Vagina (tissue), 2 donors: ENCODE results near the gene PM20D2. TPM values are rescaled to one million over a fixed set of nuclear protein-coding genes. Genes with fewer than 3 reads are reported as not detected.

ENCODE experiments used
- DNase-seq, 2 donors: peaks; one replicate each; pipeline ENCODE4 v3.0.0-alpha.2; 2017; ENCODE audit errors: extremely low spot score in 2 of 2
- H3K27ac ChIP-seq: fragments of 200-600 bp; sonication (generic); one replicate; pipeline ENCODE4 v1.5.1; 2019
- H3K27me3 ChIP-seq: fragments of 200-600 bp; sonication (generic); one replicate; pipeline ENCODE4 v1.5.1; 2019
- H3K36me3 ChIP-seq, 2 donors: fragments of 200-600 bp; sonication (generic); one replicate each; pipeline ENCODE4 v1.5.1; 2017 to 2019
- H3K4me1 ChIP-seq: fragments of 200-600 bp; sonication (generic); one replicate; pipeline ENCODE4 v1.5.1; 2019
- H3K4me3 ChIP-seq, 2 donors: fragments of 200-600 bp; sonication (generic); 1 replicate in 1 of 2; 2 replicates in 1 of 2; pipeline ENCODE4 v1.5.1; 2016 to 2019
- H3K9me3 ChIP-seq: fragments of 200-600 bp; sonication (generic); one replicate; pipeline ENCODE4 v1.5.1; 2019
- POLR2A ChIP-seq, 2 donors: fragments of 450-650 bp; IDR thresholded peaks; one replicate each; pipeline ENCODE4 v1.6.1; 2017; ENCODE audit warnings: antibody characterized with exemption in 2 of 2, mild to moderate bottlenecking in 2 of 2, moderate library complexity in 2 of 2
- POLR2AphosphoS5 ChIP-seq, 2 donors: sonication (generic); formaldehyde crosslinking; IDR thresholded peaks; one replicate each; pipeline ENCODE4 v1.9.0; 2017; ENCODE audit warnings: antibody characterized with exemption in 2 of 2, mild to moderate bottlenecking in 2 of 2, low read depth in 1 of 2; ENCODE audit not compliant: insufficient read depth in 1 of 2
- intact Hi-C: fragments of 100-400 bp; cut with DNase I; formaldehyde crosslinking; loops from one replicate; pipeline ENCODE4 v1.15.1; 2023
- total RNA-seq: library from RNA; depleted of rRNA; stranded (reverse); fragments of >200 nt; gene quantifications from one replicate; pipeline ENCODE4 v1.2.3, GENCODE V29; 2016
- TF ChIP-seq, protein P1 (sequence below), 3 experiments: fragments of 450-650 bp in 2 of 3; fragments of 200-600 bp in 1 of 3; sonication (generic) in 1 of 3; IDR thresholded peaks; one replicate each; pipeline ENCODE4 v1.5.1; 2017 to 2019; ENCODE audit warnings: antibody characterized with exemption in 3 of 3, mild to moderate bottlenecking in 2 of 3, moderate library complexity in 2 of 3

PM20D2 gene
- total RNA-seq, 1 donor from 2014 or later: 14.0 TPM

DNA sequence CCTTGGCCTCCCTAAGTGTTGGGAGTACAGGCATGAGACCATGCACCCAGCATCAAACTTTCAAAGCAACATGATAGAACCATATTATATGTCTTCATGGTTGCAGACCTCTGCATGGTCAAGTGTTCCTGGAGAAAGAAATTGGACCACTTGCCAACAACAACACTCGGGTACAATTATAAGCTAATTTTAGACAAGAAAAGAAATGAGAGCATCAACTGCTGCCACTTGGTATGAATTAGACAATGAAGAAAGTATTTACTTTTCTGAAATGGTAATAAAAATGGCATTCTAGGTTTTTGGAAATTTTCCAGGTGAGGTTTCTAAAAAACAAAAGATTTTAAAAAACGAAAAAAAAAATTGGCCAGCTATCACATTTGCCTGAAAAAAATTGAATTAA lies 7.7 kb upstream of the PM20D2 start:
- TF ChIP-seq, protein P1, sequence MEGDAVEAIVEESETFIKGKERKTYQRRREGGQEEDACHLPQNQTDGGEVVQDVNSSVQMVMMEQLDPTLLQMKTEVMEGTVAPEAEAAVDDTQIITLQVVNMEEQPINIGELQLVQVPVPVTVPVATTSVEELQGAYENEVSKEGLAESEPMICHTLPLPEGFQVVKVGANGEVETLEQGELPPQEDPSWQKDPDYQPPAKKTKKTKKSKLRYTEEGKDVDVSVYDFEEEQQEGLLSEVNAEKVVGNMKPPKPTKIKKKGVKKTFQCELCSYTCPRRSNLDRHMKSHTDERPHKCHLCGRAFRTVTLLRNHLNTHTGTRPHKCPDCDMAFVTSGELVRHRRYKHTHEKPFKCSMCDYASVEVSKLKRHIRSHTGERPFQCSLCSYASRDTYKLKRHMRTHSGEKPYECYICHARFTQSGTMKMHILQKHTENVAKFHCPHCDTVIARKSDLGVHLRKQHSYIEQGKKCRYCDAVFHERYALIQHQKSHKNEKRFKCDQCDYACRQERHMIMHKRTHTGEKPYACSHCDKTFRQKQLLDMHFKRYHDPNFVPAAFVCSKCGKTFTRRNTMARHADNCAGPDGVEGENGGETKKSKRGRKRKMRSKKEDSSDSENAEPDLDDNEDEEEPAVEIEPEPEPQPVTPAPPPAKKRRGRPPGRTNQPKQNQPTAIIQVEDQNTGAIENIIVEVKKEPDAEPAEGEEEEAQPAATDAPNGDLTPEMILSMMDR (IDR thresholded peaks at IDR 0.05): no peak
- no peak for TF ChIP-seq POLR2A (IDR thresholded peaks at IDR 0.05)
- TF ChIP-seq POLR2AphosphoS5 (IDR thresholded peaks at IDR 0.05; ENCODE audit: insufficient read depth in 1 of 2, low read depth in 1 of 2): no peak
- H3K4me3 ChIP-seq: no peak overlapping the region
- no peaks in the 10 kb centered on the region for H3K9me3 ChIP-seq
- no peaks in the 10 kb centered on the region for H3K27me3 ChIP-seq
- no peaks in the 10 kb centered on the region for H3K4me1 ChIP-seq
- intact Hi-C loops: no loop called here
- no peaks in the 10 kb centered on the region for H3K36me3 ChIP-seq
- DNase-seq: no peak
- no peak overlapping the region for H3K27ac ChIP-seq

- TF ChIP-seq, protein P1 (IDR thresholded peaks at IDR 0.05): no peak
- TF ChIP-seq POLR2A (IDR thresholded peaks at IDR 0.05) (no peak), POLR2AphosphoS5 (IDR thresholded peaks at IDR 0.05; ENCODE audit: insufficient read depth in 1 of 2, low read depth in 1 of 2) (no peak)
- Histone ChIP-seq H3K27ac (no peak overlapping the region), H3K4me3 (no peak overlapping the region), H3K27me3 (no peaks in the 10 kb centered on the region), H3K4me1 (peaks cover 5% of the 10 kb centered on the region), H3K9me3 (no peaks in the 10 kb centered on the region), H3K36me3 (no peaks in the 10 kb centered on the region)
- intact Hi-C loops: no loop called here
- no peak for DNase-seq
Measured at GRCh38 chr6:89139509-89140346, 6.1 kb upstream of the PM20D2 start.

- Histone ChIP-seq H3K4me3 (no peak overlapping the region), H3K4me1 (peaks cover 10% of the 10 kb centered on the region), H3K27ac (no peak overlapping the region), H3K27me3 (no peaks in the 10 kb centered on the region), H3K36me3 (no peaks in the 10 kb centered on the region), H3K9me3 (no peaks in the 10 kb centered on the region)
- no peak for DNase-seq
- TF ChIP-seq POLR2A (IDR thresholded peaks at IDR 0.05) (no peak), POLR2AphosphoS5 (IDR thresholded peaks at IDR 0.05; ENCODE audit: insufficient read depth in 1 of 2, low read depth in 1 of 2) (no peak)
- TF ChIP-seq, protein P1 (IDR thresholded peaks at IDR 0.05): no peak
- intact Hi-C loops: no loop called here
Measured at GRCh38 chr6:89140347-89141156, 5.3 kb upstream of the PM20D2 start.

DNA sequence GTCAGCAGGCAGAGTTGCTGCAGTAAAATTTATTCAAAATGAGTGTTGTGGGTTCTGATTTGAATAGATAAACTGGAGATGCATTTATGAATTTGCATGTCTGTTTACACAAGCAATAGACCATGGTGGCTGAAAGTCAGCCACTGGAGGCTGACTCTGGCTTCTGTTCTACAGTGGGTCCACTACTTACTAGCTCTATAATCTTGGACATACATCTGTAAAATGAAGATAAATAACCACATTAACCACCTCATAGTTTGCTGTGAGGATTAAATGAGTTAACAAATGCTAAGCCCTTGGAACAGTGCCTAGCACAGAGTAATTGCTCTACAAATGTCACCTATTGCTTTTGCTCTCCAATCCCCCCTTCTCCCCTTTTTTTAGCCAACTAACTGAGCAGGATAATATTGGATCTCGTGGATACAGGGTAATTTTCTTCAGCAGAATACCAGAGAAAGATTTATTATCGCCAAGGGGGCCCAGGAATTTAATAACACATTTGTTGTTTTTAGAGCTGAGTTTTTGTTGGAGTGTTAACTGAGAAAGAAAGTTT lies 1.4 kb upstream of the PM20D2 start:
- H3K9me3 ChIP-seq: no peaks in the 10 kb centered on the region
- H3K36me3 ChIP-seq: no peaks in the 10 kb centered on the region
- TF ChIP-seq POLR2A (IDR thresholded peaks at IDR 0.05) (no peak), POLR2AphosphoS5 (IDR thresholded peaks at IDR 0.05; ENCODE audit: insufficient read depth in 1 of 2, low read depth in 1 of 2) (no peak)
- TF ChIP-seq, protein P1 (IDR thresholded peaks at IDR 0.05): no peak
- H3K4me3 ChIP-seq: no peak overlapping the region
- peaks cover 34% of the 10 kb centered on the region for H3K4me1 ChIP-seq
- no peak overlapping the region for H3K27ac ChIP-seq
- H3K27me3 ChIP-seq: no peaks in the 10 kb centered on the region
- no peak for DNase-seq
- intact Hi-C loops: no loop called here
